Measurements from ENCODE around the gene WIPI1. TPM values are rescaled to one million over a fixed set of nuclear protein-coding genes. Genes with fewer than 3 reads are reported as not detected.
"Not testable (repeated sequence)": the region's sequence is repeated elsewhere in the genome, so short reads cannot be mapped to it uniquely, and the experiment has no call there.

WIPI1 gene
- total RNA-seq, 1 donor from 2014 or later = 89.9 TPM

DNA sequence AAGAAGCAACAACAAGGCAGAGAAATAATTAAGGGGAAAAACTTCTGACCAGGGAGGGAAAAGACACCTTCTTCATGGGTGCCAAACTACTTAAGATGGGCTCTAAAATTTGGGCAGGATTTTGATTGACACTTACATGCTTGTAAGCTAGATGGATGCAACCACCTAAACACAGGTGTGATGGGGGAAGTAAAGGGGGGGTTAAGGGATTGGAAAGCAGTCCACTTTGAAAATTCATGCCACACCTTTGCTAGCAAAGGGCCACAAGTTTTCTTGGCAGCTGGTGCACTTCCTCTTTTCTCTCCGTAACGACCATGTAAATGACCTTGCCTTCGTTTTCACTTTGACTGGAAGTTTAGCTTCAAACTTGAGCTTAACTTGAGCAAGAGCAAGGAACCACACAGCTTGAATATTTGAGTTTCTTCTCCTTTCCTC lies 40.6 kb upstream of the WIPI1 start:
- H3K27me3 ChIP-seq (ENCODE audit: low read depth) = no peaks in the 10 kb centered on the region
- TF ChIP-seq, protein P1, sequence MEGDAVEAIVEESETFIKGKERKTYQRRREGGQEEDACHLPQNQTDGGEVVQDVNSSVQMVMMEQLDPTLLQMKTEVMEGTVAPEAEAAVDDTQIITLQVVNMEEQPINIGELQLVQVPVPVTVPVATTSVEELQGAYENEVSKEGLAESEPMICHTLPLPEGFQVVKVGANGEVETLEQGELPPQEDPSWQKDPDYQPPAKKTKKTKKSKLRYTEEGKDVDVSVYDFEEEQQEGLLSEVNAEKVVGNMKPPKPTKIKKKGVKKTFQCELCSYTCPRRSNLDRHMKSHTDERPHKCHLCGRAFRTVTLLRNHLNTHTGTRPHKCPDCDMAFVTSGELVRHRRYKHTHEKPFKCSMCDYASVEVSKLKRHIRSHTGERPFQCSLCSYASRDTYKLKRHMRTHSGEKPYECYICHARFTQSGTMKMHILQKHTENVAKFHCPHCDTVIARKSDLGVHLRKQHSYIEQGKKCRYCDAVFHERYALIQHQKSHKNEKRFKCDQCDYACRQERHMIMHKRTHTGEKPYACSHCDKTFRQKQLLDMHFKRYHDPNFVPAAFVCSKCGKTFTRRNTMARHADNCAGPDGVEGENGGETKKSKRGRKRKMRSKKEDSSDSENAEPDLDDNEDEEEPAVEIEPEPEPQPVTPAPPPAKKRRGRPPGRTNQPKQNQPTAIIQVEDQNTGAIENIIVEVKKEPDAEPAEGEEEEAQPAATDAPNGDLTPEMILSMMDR (IDR thresholded peaks at IDR 0.05; ENCODE audit: borderline replicate concordance) = no peak
- DNase-seq = no peak
- no peaks in the 10 kb centered on the region for H3K9me3 ChIP-seq (replicated peaks)
- no peaks in the 10 kb centered on the region for H3K36me3 ChIP-seq
- H3K4me1 ChIP-seq = peaks cover 23% of the 10 kb centered on the region
- intact Hi-C loops (cut with micrococcal nuclease) = no loop called here
- H3K4me3 ChIP-seq = no peak overlapping the region
- H3K27ac ChIP-seq (replicated peaks) = peak overlapping the region; percentile 69

DNA sequence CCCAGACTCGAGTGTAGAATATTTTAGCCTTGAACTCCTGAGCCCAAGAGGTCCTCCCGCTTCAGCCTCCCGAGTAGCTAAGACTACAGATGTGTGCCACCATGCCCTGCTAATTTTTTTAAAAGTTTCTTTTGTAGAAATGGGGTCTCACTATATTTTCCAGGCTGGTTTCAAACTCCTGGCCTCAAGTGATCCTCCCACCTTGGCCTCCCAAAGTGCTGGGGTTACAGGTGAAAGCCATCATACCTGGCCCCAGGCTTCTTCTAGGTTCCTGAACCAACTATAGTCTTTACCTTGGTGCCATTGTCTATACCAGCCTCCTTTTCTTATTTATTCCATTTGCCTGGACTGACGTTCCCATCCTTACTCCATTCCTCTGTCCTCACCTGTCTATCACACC lies 37.8 kb upstream of the WIPI1 start:
- H3K27me3 ChIP-seq (ENCODE audit: low read depth) = no peaks in the 10 kb centered on the region
- no peak overlapping the region for H3K27ac ChIP-seq (replicated peaks)
- peaks cover 51% of the 10 kb centered on the region for H3K4me1 ChIP-seq
- H3K36me3 ChIP-seq = no peaks in the 10 kb centered on the region
- TF ChIP-seq, protein P1 (IDR thresholded peaks at IDR 0.05; ENCODE audit: borderline replicate concordance) = no peak
- no peak for DNase-seq
- no peaks in the 10 kb centered on the region for H3K9me3 ChIP-seq (replicated peaks)
- intact Hi-C loops (cut with micrococcal nuclease) = no loop called here
- no peak overlapping the region for H3K4me3 ChIP-seq

DNA sequence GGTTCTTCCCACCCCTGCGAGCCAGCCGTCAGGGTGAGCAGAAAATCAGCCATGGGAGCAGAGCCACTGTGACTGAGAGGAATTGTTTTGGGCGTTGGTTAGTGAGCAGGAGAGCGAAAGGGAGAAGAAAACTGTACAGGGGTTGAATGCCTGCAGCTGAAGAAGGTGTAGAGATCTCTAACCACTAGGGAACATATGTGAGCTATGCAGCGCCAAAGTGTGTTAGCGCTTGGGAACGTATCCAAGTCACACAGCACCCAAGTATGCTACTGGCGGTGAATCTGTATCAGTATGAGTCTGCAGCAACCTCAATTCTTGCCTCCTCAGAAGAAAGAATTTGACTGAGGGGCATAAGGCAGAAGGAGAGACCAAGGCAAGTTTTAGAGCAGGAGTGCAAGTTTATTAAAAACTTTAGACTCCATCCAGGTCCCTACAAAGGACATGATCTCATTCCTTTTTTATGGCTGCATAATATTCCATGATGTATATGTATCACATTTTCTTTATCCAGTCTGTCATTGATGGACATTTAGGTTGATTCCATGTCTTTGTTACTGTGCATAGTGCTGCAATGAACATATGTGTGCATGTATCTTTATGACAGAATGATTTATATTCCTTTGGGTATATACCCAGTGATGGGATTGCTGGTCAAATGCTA lies 35.2 kb upstream of the WIPI1 start:
- H3K9me3 ChIP-seq (replicated peaks); H3K27me3 ChIP-seq (ENCODE audit: low read depth); H3K36me3 ChIP-seq; H3K4me3 ChIP-seq; DNase-seq; intact Hi-C loops (cut with micrococcal nuclease): not testable (repeated sequence)
- peaks cover 42% of the 10 kb centered on the region for H3K4me1 ChIP-seq
- peak overlapping the region; percentile 73 for H3K27ac ChIP-seq (replicated peaks)

DNA sequence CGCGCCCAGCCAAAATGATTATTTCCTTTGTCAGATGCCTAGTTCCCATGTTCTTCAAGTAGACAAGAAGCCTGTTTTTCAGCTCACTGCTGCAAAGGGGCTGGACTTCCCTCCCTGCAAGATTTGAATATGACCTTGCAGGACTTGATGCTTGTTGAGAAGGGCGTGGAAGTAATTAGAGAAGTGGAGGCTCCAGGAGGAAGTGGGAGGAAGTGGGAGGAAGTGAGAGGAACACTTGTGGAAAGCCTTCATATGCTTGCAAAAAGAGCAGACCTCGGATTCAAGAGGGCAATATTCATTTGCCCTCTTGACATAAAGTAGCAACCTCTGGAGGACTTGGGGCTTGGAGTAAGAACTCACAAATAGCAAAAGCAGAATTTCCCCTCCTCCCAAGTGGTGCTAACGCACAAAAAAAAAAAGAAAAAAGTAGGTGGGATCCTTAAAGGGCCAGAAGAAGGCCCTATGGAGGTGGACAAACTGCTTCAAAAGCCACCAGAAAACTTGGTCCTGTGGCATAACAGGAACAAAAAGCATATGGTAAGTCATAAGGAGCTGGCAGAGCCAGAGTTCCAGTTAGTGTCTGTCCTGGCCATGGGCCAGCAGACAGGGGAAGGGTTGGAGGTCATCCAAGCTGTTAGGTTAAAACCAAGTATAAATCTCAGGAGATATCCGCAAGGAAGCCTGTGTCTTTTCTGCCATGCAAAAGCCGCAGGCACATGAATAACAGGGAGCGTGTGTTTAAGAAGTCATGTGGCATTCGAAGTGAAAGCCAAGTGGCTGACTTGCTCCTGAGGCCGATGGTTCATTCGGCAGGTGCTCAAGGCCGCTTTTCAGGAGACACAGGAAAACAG lies 34.3 kb upstream of the WIPI1 start:
- Histone ChIP-seq H3K27me3 (ENCODE audit: low read depth) (no peaks in the 10 kb centered on the region), H3K4me1 (peaks cover 42% of the 10 kb centered on the region), H3K36me3 (no peaks in the 10 kb centered on the region), H3K4me3 (peak overlapping the region; percentile 12), H3K9me3 (replicated peaks) (no peaks in the 10 kb centered on the region), H3K27ac (replicated peaks) (peak overlapping the region; percentile 73)
- DNase-seq = peak; percentile 40
- intact Hi-C loops (cut with micrococcal nuclease) = no loop called here
- TF ChIP-seq, protein P1 (IDR thresholded peaks at IDR 0.05; ENCODE audit: borderline replicate concordance) = no peak

DNA sequence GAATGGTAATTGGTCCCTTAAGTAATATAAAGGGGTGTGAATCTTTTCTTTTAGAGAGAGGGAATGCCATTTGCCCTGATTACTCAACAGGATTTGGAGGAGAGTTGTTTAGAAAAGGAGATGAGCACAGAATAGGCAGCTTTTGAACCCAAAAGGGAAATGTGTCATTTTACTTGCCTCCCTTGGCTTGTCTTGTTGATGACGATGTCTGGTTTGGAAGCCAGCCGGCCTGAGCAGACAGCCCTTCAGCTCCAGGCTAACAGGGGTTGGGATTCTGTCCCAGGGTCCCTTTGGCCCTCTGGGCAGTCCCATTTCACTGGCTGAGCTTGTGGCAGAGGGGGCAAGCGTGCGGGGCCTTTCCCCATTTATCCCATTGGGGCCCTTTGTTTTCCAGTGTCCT lies 32.6 kb upstream of the WIPI1 start:
- no peak overlapping the region for H3K4me3 ChIP-seq
- intact Hi-C loops (cut with micrococcal nuclease) = no loop called here
- H3K27ac ChIP-seq (replicated peaks) = peak overlapping the region; percentile 73
- no peaks in the 10 kb centered on the region for H3K27me3 ChIP-seq (ENCODE audit: low read depth)
- TF ChIP-seq, protein P1 (IDR thresholded peaks at IDR 0.05; ENCODE audit: borderline replicate concordance) = no peak
- H3K4me1 ChIP-seq = peaks cover 49% of the 10 kb centered on the region
- H3K9me3 ChIP-seq (replicated peaks) = no peaks in the 10 kb centered on the region
- no peaks in the 10 kb centered on the region for H3K36me3 ChIP-seq
- DNase-seq = no peak

DNA sequence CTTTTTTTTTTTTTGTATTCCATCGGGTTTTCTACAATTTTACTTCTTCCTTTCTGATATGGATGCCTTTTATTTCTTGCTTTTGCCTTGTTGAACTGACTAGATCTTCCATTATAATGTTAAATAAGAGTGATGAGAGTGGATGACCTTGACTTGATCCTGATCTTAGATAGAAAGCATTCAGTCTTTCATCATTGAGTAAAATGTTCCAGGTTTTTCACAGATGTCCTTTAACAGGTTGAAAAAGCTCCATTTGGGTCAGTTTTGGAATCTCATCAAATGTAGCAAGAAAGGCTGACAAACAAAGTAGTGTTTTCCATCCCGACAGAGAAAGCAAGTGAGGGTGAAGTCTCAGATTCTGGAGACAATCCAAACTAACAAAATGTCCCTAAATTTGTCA lies 27.2 kb upstream of the WIPI1 start:
- no peaks in the 10 kb centered on the region for H3K27me3 ChIP-seq (ENCODE audit: low read depth)
- DNase-seq = no peak
- no peak overlapping the region for H3K4me3 ChIP-seq
- intact Hi-C loops (cut with micrococcal nuclease) = no loop called here
- peaks cover 3% of the 10 kb centered on the region for H3K9me3 ChIP-seq (replicated peaks)
- peak overlapping the region; percentile 74 for H3K27ac ChIP-seq (replicated peaks)
- H3K4me1 ChIP-seq = peaks cover 8% of the 10 kb centered on the region
- no peaks in the 10 kb centered on the region for H3K36me3 ChIP-seq
- TF ChIP-seq, protein P1 (IDR thresholded peaks at IDR 0.05; ENCODE audit: borderline replicate concordance) = no peak
